Measurements from ENCODE around the gene PLTP.

GRCh38 chr20:45940053-45940452 is 28.1 kb upstream of the PLTP start:
- TF ChIP-seq, protein P1, sequence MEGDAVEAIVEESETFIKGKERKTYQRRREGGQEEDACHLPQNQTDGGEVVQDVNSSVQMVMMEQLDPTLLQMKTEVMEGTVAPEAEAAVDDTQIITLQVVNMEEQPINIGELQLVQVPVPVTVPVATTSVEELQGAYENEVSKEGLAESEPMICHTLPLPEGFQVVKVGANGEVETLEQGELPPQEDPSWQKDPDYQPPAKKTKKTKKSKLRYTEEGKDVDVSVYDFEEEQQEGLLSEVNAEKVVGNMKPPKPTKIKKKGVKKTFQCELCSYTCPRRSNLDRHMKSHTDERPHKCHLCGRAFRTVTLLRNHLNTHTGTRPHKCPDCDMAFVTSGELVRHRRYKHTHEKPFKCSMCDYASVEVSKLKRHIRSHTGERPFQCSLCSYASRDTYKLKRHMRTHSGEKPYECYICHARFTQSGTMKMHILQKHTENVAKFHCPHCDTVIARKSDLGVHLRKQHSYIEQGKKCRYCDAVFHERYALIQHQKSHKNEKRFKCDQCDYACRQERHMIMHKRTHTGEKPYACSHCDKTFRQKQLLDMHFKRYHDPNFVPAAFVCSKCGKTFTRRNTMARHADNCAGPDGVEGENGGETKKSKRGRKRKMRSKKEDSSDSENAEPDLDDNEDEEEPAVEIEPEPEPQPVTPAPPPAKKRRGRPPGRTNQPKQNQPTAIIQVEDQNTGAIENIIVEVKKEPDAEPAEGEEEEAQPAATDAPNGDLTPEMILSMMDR (IDR thresholded peaks at IDR 0.05): no peak
- no peak for TF ChIP-seq POLR2AphosphoS5 (IDR thresholded peaks at IDR 0.05)

All from suprapubic skin (tissue), 3 donors.